ENCODE measurements around the gene SEC31B.
A peak's percentile ranks its signal among the peaks of the same experiment; 100 is the strongest.

Gene SEC31B

DNA sequence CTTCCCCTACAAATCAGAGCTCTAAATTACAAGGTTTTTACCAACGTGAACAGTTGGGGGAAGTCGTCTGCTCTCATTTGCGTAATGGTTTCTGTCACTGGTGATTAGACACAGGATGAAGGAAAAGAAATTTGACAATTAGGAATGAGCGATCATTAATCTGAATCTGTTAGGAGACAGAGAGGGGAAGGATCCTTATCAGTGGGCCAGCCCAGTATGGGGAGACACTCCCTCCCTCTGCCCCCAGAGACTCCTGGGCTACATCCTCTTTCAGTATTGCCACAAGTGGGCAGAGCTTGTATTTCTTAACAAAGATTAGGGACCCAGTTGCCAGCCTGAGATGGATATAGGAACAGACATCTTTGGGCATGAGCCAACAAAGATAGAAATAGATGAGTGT, 31.5 kb upstream of the SEC31B start:
- in situ Hi-C loops (cut with MboI; ENCODE audit: low sequenced_read_pairs): no loop called here
- H3K36me3 ChIP-seq (replicated peaks): peaks cover 35% of the 10 kb centered on the region
- DNase-seq (ENCODE audit: low spot score in 2 of 2): no peak
- no peak overlapping the region for H3K4me3 ChIP-seq
- H3K27me3 ChIP-seq (ENCODE audit: low read depth): no peaks in the 10 kb centered on the region
- H3K9me3 ChIP-seq: no peaks in the 10 kb centered on the region
- H3K4me1 ChIP-seq: no peaks in the 10 kb centered on the region

DNA sequence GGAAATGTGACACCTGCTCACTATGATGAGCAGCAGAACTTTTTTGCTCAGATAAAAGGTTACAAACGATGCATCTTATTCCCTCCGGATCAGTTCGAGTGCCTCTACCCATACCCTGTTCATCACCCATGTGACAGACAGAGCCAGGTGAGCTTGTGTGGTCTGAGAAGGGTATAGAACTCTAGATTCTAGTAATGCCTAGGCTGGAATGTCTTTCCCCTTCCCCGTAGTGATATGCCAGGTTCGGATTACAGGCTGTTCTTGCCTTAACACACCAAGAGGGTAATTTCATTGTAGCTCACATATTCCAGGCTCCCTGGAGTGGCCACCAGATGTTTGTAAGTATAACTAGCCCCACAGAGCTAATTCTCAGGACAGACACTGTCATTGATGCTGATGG, 25.3 kb upstream of the SEC31B start:
- Histone ChIP-seq H3K9me3 (no peaks in the 10 kb centered on the region), H3K4me3 (no peak overlapping the region), H3K4me1 (no peaks in the 10 kb centered on the region), H3K27me3 (ENCODE audit: low read depth) (no peaks in the 10 kb centered on the region), H3K36me3 (replicated peaks) (peaks cover 75% of the 10 kb centered on the region)
- in situ Hi-C loops (cut with MboI; ENCODE audit: low sequenced_read_pairs): no loop called here
- no peak for DNase-seq (ENCODE audit: low spot score in 2 of 2)

DNA sequence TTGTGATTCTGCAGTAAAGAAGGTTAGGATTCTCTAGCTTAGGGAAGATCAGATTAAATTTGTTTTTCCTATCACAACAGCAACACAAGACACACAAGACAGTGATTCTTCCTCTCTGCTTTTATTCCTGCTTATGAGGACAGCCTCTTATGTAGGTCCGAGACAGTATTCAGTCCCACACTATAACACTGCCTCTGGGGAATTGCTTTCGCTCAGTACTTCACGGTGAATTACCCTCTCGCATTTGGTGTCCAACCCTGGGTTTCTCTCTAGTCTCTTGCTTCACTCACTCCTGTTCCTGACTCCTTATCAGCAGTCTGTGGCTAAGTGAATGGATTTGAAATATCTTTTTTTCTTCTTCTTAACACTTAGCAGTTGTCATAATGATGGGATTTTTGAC, 17.8 kb upstream of the SEC31B start:
- Histone ChIP-seq H3K27me3 (ENCODE audit: low read depth) (no peaks in the 10 kb centered on the region), H3K4me1 (peaks cover 17% of the 10 kb centered on the region), H3K36me3 (replicated peaks) (peaks cover 36% of the 10 kb centered on the region), H3K9me3 (no peaks in the 10 kb centered on the region), H3K4me3 (no peak overlapping the region)
- in situ Hi-C loops (cut with MboI; ENCODE audit: low sequenced_read_pairs): no loop called here
- DNase-seq (ENCODE audit: low spot score in 2 of 2): no peak

DNA sequence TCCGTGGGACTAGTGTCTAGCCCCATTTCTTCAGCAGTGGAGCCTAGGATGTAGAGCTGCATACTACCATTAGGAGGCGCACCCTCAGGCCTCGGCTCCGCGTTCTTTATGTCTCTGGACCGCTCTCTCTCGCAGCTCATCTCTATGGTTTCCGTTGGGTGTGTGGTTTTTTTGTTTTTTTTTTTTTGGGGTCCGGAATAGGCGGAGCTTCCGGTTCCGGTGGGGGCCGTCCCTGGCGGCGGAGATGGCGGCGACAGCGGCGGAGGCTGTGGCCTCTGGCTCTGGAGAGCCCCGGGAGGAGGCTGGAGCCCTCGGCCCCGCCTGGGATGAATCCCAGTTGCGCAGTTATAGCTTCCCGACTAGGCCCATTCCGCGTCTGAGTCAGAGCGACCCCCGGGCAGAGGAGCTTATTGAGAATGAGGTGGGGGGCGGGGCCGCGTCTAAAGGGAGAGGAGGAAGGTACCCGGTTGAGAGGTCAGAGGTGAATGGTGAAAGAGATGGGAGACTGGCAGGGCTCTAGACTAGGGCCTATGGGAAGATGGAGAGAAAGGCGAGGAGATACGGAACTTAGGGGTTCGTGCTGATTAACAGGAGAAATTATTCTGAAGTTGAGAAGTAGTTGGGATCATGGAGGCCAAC, 16.2 kb upstream of the SEC31B start, which contains the start of gene HIF1AN:
Gene HIF1AN (plus strand): TSS at position 229 of the 639 bp plus-strand sequence. CDS start 16 bp downstream, at position 245.
- DNase-seq (ENCODE audit: low spot score in 2 of 2): peak; percentile 85 to 92
- H3K9me3 ChIP-seq: no peaks in the 10 kb centered on the region
- no peaks in the 10 kb centered on the region for H3K27me3 ChIP-seq (ENCODE audit: low read depth)
- H3K4me3 ChIP-seq: peak within 1 kb of the TSS; percentile 88
- peaks cover 17% of the 10 kb centered on the region for H3K4me1 ChIP-seq
- in situ Hi-C loops (cut with MboI; ENCODE audit: low sequenced_read_pairs): no loop called here
- H3K36me3 ChIP-seq (replicated peaks): peaks cover 26% of the 10 kb centered on the region

DNA sequence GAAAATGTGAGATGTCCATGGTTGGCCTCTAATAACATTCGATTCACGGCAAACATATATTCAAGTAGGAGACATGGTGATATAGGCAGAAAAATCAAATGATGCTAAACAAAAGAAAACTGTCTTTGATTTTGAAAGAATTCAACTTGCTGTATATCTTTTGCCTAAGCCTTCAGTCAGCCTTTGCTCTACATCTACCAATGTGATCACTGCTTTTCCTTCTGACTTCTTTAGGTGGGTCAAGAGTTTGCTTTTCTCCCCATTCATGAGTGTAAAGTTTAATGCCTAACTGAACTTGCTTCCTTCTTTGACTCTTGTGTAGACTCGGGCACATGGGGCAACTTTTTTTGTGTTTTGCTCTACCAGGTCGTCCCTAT, 15.7 kb upstream of the SEC31B start:
- DNase-seq (ENCODE audit: low spot score in 2 of 2): no peak
- no peaks in the 10 kb centered on the region for H3K9me3 ChIP-seq
- no peaks in the 10 kb centered on the region for H3K27me3 ChIP-seq (ENCODE audit: low read depth)
- peaks cover 19% of the 10 kb centered on the region for H3K4me1 ChIP-seq
- H3K4me3 ChIP-seq: peak overlapping the region; percentile 88
- in situ Hi-C loops (cut with MboI; ENCODE audit: low sequenced_read_pairs): no loop called here
- peaks cover 21% of the 10 kb centered on the region for H3K36me3 ChIP-seq (replicated peaks)

DNA sequence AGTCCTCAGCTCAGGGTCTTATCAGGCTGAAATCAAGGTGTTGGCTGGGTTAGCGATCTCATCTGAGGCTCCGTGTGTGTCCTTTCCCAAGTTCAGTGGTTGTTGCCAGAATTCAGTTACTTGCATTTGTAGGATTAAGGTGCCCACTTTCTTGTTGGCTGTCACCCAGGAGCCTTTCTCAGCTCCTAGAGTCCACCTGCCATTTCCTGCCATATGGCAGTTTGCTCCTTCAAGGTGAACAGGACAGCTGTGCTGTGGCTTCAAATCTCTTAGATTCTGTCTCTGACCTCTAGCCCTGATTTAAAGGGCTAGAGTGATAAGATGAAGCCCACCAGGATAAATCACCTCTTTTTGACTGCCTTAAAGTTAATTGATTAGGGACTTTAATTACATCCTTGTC, 15.1 kb upstream of the SEC31B start:
- no peak for DNase-seq (ENCODE audit: low spot score in 2 of 2)

DNA sequence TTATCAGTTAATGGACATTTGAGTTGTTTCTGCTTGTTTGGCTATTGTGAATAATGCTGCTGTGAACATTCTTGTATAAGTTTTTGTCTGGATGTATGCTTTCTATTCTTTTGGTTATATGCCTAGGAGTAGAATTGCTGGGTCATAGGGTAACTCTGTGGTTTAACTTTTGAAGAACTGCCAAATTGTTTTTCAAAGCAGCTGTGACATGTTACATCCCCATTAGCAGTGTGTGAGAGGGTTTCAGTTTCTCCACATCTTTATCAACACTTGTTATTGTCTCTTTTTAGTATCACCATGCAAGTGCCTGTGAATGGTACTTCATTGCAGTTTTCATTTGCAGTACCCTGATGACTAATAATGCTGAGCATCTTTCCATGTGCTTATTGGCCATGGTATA, 12.1 kb upstream of the SEC31B start:
- in situ Hi-C loops (cut with MboI; ENCODE audit: low sequenced_read_pairs): no loop called here
- Histone ChIP-seq H3K4me1 (peaks cover 19% of the 10 kb centered on the region), H3K4me3 (no peak overlapping the region), H3K9me3 (no peaks in the 10 kb centered on the region), H3K36me3 (replicated peaks) (peaks cover 8% of the 10 kb centered on the region), H3K27me3 (ENCODE audit: low read depth) (no peaks in the 10 kb centered on the region)
- no peak for DNase-seq (ENCODE audit: low spot score in 2 of 2)

More for the DNA sequence above, 15.1 kb upstream of the SEC31B start:
- Histone ChIP-seq H3K36me3 (replicated peaks) (peaks cover 20% of the 10 kb centered on the region), H3K4me1 (peaks cover 24% of the 10 kb centered on the region), H3K4me3 (no peak overlapping the region), H3K9me3 (no peaks in the 10 kb centered on the region), H3K27me3 (ENCODE audit: low read depth) (no peaks in the 10 kb centered on the region)
- in situ Hi-C loops (cut with MboI; ENCODE audit: low sequenced_read_pairs): no loop called here

DNA sequence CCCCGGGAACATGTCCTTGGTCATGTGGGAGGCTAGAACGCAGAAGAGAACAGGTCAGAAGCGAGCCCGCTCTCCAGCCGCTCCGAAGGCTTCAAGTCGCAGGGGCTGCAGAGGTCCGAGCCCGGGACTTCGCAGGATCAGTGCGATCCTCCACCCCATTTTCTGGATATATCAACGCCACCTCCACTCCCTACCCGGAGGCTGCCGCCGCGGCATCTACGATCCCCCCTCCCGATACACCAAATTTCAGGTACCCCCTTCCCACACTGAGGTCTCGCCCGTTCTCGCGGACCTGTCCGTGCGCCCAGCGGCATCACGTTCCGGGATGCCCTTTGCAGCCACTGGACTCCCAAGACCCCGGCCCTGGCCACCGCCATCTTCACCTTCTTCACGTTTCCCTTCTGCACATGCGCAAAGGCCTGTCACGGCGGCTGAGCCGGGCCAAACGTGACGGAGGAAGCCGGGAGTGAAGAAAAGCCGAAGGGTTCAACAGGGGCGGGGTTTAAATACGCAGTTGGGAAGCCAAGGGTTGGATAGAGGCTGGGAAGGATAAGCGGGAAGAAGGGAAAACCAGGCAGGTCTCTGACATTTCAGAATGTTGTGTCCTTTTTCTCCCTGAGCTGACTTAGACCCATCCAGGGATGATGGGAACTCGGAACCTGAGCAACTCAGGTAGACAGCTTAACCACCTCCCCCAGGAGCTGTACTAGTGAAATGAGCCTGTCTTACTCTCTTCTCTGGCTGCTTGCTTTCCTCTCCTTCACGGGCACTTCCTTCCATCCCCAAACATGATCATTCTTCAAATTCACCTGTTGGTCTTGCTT, 10.0 kb upstream of the SEC31B start, which contains the start of gene NDUFB8:
Gene NDUFB8 (minus strand): TSS at position 397 of the 824 bp plus-strand sequence. CDS start 20 bp downstream, at position 377.
- Histone ChIP-seq H3K27me3 (ENCODE audit: low read depth) (no peaks in the 10 kb centered on the region), H3K9me3 (no peaks in the 10 kb centered on the region), H3K4me3 (peak within 1 kb of the TSS; percentile 80), H3K4me1 (peaks cover 14% of the 10 kb centered on the region), H3K36me3 (replicated peaks) (peaks cover 22% of the 10 kb centered on the region)
- DNase-seq (ENCODE audit: low spot score in 2 of 2): peak; percentile 85 to 93
- in situ Hi-C loops (cut with MboI; ENCODE audit: low sequenced_read_pairs): no loop called here

DNA sequence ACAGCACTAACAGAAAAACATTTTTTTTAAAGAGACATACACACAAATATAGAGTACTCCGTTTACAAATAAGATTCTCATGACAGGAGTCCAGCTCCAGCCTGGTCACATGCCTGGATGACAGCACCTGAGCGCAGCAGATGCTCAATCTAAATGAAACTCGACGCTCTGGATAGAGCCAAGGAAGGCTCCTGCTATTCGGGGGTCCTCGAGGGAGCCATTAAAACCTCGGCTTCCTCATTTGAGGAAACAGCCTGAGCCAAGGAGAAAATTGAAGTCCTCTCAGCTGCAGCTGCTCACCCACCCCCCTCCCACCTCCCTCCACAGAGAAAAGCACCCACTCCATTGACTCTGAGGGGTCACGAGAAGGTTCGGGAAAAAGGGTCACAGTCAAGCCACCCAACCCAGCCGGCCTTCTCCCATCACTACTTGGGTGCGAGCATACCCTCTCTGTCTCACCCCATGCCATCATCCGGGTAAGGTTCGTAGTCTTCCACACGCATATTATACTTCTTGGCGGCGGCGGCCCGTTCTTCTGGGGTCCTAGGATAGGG, 9.3 kb upstream of the SEC31B start:
- peak in 1 of 2 experiments; percentile 37 for DNase-seq (ENCODE audit: low spot score in 2 of 2)
- in situ Hi-C loops (cut with MboI; ENCODE audit: low sequenced_read_pairs): no loop called here
- Histone ChIP-seq H3K4me3 (peak overlapping the region; percentile 80), H3K27me3 (ENCODE audit: low read depth) (no peaks in the 10 kb centered on the region), H3K36me3 (replicated peaks) (peaks cover 29% of the 10 kb centered on the region), H3K9me3 (no peaks in the 10 kb centered on the region), H3K4me1 (peaks cover 14% of the 10 kb centered on the region)

DNA sequence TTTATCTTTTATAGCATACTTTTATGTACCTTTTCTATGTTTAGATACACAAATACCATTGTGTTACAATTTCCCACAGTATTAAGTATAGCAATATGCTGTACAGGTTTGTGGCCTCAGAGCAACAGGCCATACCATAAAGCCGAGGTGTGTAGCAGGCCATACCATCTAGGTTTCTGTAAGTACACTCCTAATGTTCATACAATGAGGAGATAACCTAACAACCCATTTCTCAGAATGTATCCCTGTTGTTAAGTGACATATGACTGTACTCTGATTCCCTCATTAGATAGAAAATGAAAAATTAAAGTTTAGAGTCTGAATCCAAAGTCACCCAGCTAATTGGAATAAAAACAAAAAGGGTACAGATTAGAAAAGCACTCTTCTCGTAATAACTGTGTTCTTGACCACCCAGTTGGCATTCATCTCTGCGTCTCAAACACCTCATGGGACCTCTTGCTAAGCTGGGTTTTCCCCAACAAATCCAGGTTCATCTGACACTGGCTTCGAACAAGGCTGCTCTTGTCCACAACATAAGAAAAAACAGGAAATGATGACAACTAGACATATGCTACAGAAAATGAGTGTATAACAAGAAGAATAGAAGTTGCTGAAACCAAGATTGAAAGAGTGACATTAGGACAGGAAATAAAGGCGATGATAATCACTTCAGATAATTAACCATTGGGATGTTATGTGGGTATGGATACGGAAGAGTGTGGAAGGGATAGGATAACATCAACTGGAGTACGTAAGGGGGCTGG, 8.6 kb upstream of the SEC31B start:
- in situ Hi-C loops (cut with MboI; ENCODE audit: low sequenced_read_pairs): no loop called here

DNA sequence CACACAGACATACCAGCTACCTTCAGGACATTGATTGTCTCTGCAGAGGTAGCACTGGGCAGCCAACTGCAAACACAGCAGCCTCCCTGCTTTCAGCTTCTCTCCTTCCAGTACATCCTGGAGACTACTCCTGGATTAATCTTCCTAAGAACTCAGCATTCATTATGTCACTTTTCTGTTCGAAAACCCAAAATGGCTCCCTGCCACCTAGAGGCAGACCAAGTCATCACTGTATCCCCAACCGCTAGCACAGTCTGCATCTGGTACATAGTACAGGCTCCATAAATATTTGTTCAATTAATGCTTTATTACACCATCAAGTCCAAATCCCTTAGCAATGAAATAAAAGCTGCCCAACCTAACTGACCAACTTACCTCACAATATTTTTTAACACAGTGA, 5.0 kb upstream of the SEC31B start:
- in situ Hi-C loops (cut with MboI; ENCODE audit: low sequenced_read_pairs): no loop called here
- H3K36me3 ChIP-seq (replicated peaks): peaks cover 41% of the 10 kb centered on the region

More for the DNA sequence above, 8.6 kb upstream of the SEC31B start:
- peaks cover 36% of the 10 kb centered on the region for H3K36me3 ChIP-seq (replicated peaks)
- H3K4me3 ChIP-seq: peak overlapping the region; percentile 80
- no peaks in the 10 kb centered on the region for H3K9me3 ChIP-seq
- DNase-seq (ENCODE audit: low spot score in 2 of 2): no peak
- no peaks in the 10 kb centered on the region for H3K27me3 ChIP-seq (ENCODE audit: low read depth)
- H3K4me1 ChIP-seq: peaks cover 14% of the 10 kb centered on the region

DNA sequence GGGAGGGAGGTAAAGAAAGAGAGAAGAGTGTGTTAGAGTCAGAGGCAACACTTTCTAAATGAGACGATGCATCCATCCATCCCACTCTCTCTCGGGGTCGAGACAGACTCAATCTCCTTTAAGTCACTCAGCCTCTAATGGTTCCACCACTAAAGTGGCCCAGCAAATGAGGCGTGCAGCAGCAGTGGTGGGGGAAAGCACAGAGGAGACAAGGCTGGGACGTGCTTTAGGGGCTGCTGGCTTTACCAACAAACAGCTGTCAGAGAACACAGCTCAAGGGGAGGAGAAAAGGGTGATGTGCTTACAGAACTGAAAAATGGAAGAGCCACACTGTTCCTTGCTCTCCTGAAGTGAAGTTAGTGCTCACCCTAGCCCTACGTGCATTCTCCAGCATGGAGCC, 4.5 kb upstream of the SEC31B start:
- H3K4me1 ChIP-seq: peaks cover 7% of the 10 kb centered on the region
- H3K9me3 ChIP-seq: no peaks in the 10 kb centered on the region
- no peak for DNase-seq (ENCODE audit: low spot score in 2 of 2)
- peaks cover 41% of the 10 kb centered on the region for H3K36me3 ChIP-seq (replicated peaks)
- H3K27me3 ChIP-seq (ENCODE audit: low read depth): no peaks in the 10 kb centered on the region
- no peak overlapping the region for H3K4me3 ChIP-seq
- in situ Hi-C loops (cut with MboI; ENCODE audit: low sequenced_read_pairs): no loop called here

More for the DNA sequence above, 5.0 kb upstream of the SEC31B start:
- Histone ChIP-seq H3K4me3 (no peak overlapping the region), H3K4me1 (peaks cover 7% of the 10 kb centered on the region), H3K27me3 (ENCODE audit: low read depth) (no peaks in the 10 kb centered on the region), H3K9me3 (no peaks in the 10 kb centered on the region)
- no peak for DNase-seq (ENCODE audit: low spot score in 2 of 2)

DNA sequence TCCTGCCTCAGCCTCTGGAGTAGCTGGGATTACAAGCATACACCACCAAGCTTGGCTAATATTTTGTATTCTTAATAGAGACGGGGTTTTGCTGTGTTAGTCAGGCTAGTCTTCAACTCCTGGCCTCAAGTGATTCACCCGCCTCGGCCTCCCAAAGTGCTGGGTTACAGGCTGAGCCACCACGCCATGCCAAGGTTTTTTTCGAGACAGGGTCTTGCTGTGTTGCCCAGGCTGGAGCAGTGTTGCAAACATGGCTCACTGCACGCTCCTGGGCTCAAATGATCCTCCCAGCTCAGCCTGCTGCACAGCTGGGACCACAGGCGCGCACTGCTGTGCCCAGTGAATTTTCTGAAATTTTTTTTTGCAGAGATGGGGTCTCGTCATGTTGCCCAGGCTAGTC, 3.3 kb upstream of the SEC31B start:
- peaks cover 41% of the 10 kb centered on the region for H3K36me3 ChIP-seq (replicated peaks)
- H3K4me3 ChIP-seq: no peak overlapping the region
- in situ Hi-C loops (cut with MboI; ENCODE audit: low sequenced_read_pairs): no loop called here
- no peaks in the 10 kb centered on the region for H3K9me3 ChIP-seq
- no peaks in the 10 kb centered on the region for H3K4me1 ChIP-seq
- no peak for DNase-seq (ENCODE audit: low spot score in 2 of 2)
- H3K27me3 ChIP-seq (ENCODE audit: low read depth): no peaks in the 10 kb centered on the region
